Trophoblast cell (in vitro differentiated cells and primary cell): Measurements from ENCODE around the gene DLX1.

Experiments used
- DNase-seq, 2 donors: peaks; one replicate each; pipeline ENCODE4 v3.0.0-alpha.2; 2016
- H2AFZ ChIP-seq: 2 replicates; pipeline ENCODE4 v1.6.1; 2013; ENCODE audit warnings: low read length, moderate library complexity, mild to moderate bottlenecking; ENCODE audit not compliant: insufficient read depth, poor library complexity
- H2AK5ac ChIP-seq: 2 replicates; pipeline ENCODE4 v1.6.1; 2013; ENCODE audit warnings: mild to moderate bottlenecking, low read length
- H2BK120ac ChIP-seq: 2 replicates; pipeline ENCODE4 v1.6.1; 2013; ENCODE audit warnings: low read length, mild to moderate bottlenecking, moderate library complexity; ENCODE audit not compliant: insufficient read depth, poor library complexity
- H2BK12ac ChIP-seq: 2 replicates; pipeline ENCODE4 v1.6.1; 2013; ENCODE audit warnings: mild to moderate bottlenecking, low read length, moderate library complexity
- H2BK5ac ChIP-seq: 2 replicates; pipeline ENCODE4 v1.6.1; 2013; ENCODE audit warnings: low read length, low read depth, moderate library complexity, mild to moderate bottlenecking; ENCODE audit not compliant: poor library complexity
- H3K14ac ChIP-seq: 2 replicates; pipeline ENCODE4 v1.6.1; 2013; ENCODE audit warnings: mild to moderate bottlenecking, low read length
- H3K18ac ChIP-seq: 2 replicates; pipeline ENCODE4 v1.6.1; 2013; ENCODE audit warnings: mild to moderate bottlenecking, low read length
- H3K23ac ChIP-seq: 2 replicates; pipeline ENCODE4 v1.6.1; 2013; ENCODE audit warnings: low read length
- H3K27ac ChIP-seq: 2 replicates; pipeline ENCODE4 v1.5.1; 2013; ENCODE audit warnings: low read depth, mild to moderate bottlenecking, inconsistent platforms, low read length, moderate library complexity
- H3K27me3 ChIP-seq: 2 replicates; pipeline ENCODE4 v1.6.1; 2013; ENCODE audit warnings: inconsistent platforms, mild to moderate bottlenecking, low read length, moderate library complexity; ENCODE audit not compliant: insufficient read depth
- H3K36me3 ChIP-seq, 2 experiments: 1 replicate in 1 of 2; 2 replicates in 1 of 2; pipeline ENCODE4 v1.6.1; 2013; ENCODE audit warnings: low read length in 2 of 2, mild to moderate bottlenecking in 2 of 2, moderate library complexity in 1 of 2; ENCODE audit not compliant: insufficient read depth in 2 of 2, control insufficient read depth in 1 of 2
- H3K4ac ChIP-seq: 2 replicates; pipeline ENCODE4 v1.6.1; 2013; ENCODE audit warnings: low read depth, mild to moderate bottlenecking, low read length, moderate library complexity
- H3K4me1 ChIP-seq, 2 experiments: 1 replicate in 1 of 2; 2 replicates in 1 of 2; pipeline ENCODE4 v1.6.1; 2013; ENCODE audit warnings: low read length in 2 of 2, mild to moderate bottlenecking in 2 of 2, moderate library complexity in 1 of 2; ENCODE audit not compliant: insufficient read depth in 2 of 2, control insufficient read depth in 1 of 2
- H3K4me2 ChIP-seq: 2 replicates; pipeline ENCODE4 v1.6.1; 2013; ENCODE audit warnings: inconsistent platforms, mild to moderate bottlenecking, low read length, moderate library complexity
- H3K4me3 ChIP-seq: 2 replicates; pipeline ENCODE4 v1.5.1; 2013; ENCODE audit warnings: mild to moderate bottlenecking, low read depth, low read length, inconsistent platforms
- H3K79me1 ChIP-seq: one replicate; pipeline ENCODE4 v1.6.1; 2013; ENCODE audit warnings: low read length
- H3K79me2 ChIP-seq: 2 replicates; pipeline ENCODE4 v1.6.1; 2013; ENCODE audit warnings: low read length, mild to moderate bottlenecking; ENCODE audit not compliant: control insufficient read depth, insufficient read depth, poor library complexity
- H3K9ac ChIP-seq: 2 replicates; pipeline ENCODE4 v1.6.1; 2013; ENCODE audit warnings: mild to moderate bottlenecking, low read length
- H3K9me3 ChIP-seq: 2 replicates; pipeline ENCODE4 v1.6.1; 2013; ENCODE audit warnings: low read depth, mild to moderate bottlenecking, control low read depth, inconsistent platforms, low read length; ENCODE audit not compliant: insufficient read depth
- H4K12ac ChIP-seq: 2 replicates; pipeline ENCODE4 v1.6.1; 2013; ENCODE audit warnings: low read depth, mild to moderate bottlenecking, low read length, moderate library complexity
- H4K8ac ChIP-seq: 2 replicates; pipeline ENCODE4 v1.6.1; 2013; ENCODE audit warnings: low read depth, mild to moderate bottlenecking, low read length, moderate library complexity
- H4K91ac ChIP-seq: one replicate; pipeline ENCODE4 v1.6.1; 2013; ENCODE audit warnings: low read depth, mild to moderate bottlenecking, low read length, moderate library complexity
- WGBS: extraction: QIAGEN DNeasy Blood & Tissue Kit; methylation state at CpG from one replicate; pipeline ENCODE4 v1.1.7; 2013; ENCODE audit warnings: missing lambda C conversion rate; ENCODE audit not compliant: insufficient read length, insufficient coverage; ENCODE audit errors: extremely low coverage; 5-methylcytosine and 5-hydroxymethylcytosine counted together

The DLX1 gene

GRCh38 chr2:172092716-172093415 is 7.6 kb downstream of the DLX1 start:
- Histone ChIP-seq H4K12ac (no peak overlapping the region), H3K27me3 (peaks cover 6% of the 10 kb centered on the region), H2BK5ac (no peak overlapping the region), H3K4me3 (no peak overlapping the region), H3K9me3 (no peaks in the 10 kb centered on the region), H3K36me3 (peaks cover 0 to 8% of the 10 kb centered on the region in 2 experiments), H3K79me2 (peaks cover 17% of the 10 kb centered on the region), H3K79me1 (peaks cover 51% of the 10 kb centered on the region), H3K4me2 (peak overlapping the region; percentile 51), H3K18ac (no peak overlapping the region), H2AK5ac (no peak overlapping the region), H3K14ac (no peak overlapping the region), H3K27ac (no peak overlapping the region), H3K4ac (no peak overlapping the region), H3K4me1 (peaks cover 25 to 34% of the 10 kb centered on the region in 2 experiments), H4K8ac (no peak overlapping the region), H2BK120ac (no peak overlapping the region), H3K9ac (no peak overlapping the region), H4K91ac (peak overlapping the region; percentile 48), H3K23ac (no peak overlapping the region), H2AFZ (peak overlapping the region; percentile 12), H2BK12ac (peak overlapping the region; percentile 61)
- no CpG with 5 or more reads among the region's 19 CpGs for WGBS
- no peak for DNase-seq

DNA sequence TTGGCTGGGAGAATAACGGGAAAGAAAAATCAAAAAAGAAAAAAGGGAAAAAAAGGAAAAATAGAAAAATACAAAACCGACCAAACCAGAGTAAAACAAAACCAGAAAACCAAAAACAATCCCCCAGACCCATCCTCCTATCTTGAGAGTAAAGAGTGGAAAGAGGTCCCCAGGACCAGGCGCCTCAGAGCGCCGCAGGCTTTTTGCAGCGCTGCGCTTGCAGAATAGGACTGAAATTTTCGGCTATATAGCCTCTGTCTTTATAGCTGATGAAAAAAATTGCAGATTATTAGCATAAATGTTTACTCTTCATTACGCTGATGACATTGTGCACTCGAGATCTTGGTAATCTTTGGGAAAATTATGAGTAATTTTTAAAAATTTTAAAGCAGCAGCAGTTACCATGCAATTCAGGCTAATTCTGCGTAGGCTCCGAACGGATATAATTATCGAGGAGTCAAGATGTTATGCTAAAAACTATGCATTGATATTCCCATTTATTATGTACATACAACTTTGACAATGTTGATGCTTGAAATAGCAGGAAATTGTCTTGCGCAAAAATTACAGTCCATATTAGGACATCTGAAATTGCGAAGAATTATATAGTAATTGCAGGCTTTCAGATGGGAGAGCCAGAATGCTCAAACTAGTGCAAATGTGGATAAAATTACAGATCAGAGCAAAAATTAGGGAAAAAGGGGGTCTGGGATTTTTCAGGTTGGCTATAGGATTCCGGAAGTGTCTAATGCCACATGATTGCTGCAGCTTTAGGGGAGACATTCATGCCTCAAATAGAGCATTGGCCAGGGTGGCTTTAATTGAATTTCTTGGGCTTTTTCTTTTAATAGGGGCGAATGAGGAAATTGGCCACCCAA is 8.3 kb downstream of the DLX1 start:
- Histone ChIP-seq H3K23ac (no peak overlapping the region), H2BK12ac (peak overlapping the region; percentile 56), H3K4ac (no peak overlapping the region), H4K12ac (no peak overlapping the region), H3K9ac (no peak overlapping the region), H3K27ac (peak overlapping the region; percentile 100), H3K27me3 (no peaks in the 10 kb centered on the region), H4K8ac (peak overlapping the region; percentile 71), H3K18ac (no peak overlapping the region), H3K4me1 (peaks cover 26 to 36% of the 10 kb centered on the region in 2 experiments), H2BK120ac (peak overlapping the region; percentile 79), H3K79me2 (peaks cover 21% of the 10 kb centered on the region), H2BK5ac (peak overlapping the region; percentile 94), H3K79me1 (peaks cover 52% of the 10 kb centered on the region), H3K9me3 (no peaks in the 10 kb centered on the region), H2AK5ac (no peak overlapping the region), H3K36me3 (peaks cover 3 to 4% of the 10 kb centered on the region in 2 experiments), H3K4me2 (peak overlapping the region; percentile 81), H2AFZ (no peak overlapping the region), H3K14ac (no peak overlapping the region), H3K4me3 (no peak overlapping the region), H4K91ac (peak overlapping the region; percentile 96)
- no peak for DNase-seq
- WGBS = no CpG with 5 or more reads among the region's 18 CpGs

- Histone ChIP-seq H2AK5ac (peak overlapping the region; percentile 89), H4K8ac (peak overlapping the region; percentile 96), H3K14ac (peak overlapping the region; percentile 98), H2BK12ac (peak overlapping the region; percentile 56), H3K79me1 (peaks cover 54% of the 10 kb centered on the region), H3K36me3 (peaks cover 3 to 5% of the 10 kb centered on the region in 2 experiments), H2AFZ (peak overlapping the region; percentile 78), H2BK5ac (peak overlapping the region; percentile 94), H3K4me2 (peak overlapping the region; percentile 81), H3K9me3 (no peaks in the 10 kb centered on the region), H4K91ac (peak overlapping the region; percentile 96), H4K12ac (peak overlapping the region; percentile 86), H3K9ac (peak overlapping the region; percentile 83), H2BK120ac (peak overlapping the region; percentile 99), H3K27ac (peak overlapping the region; percentile 100), H3K79me2 (peaks cover 21% of the 10 kb centered on the region), H3K27me3 (no peaks in the 10 kb centered on the region), H3K23ac (no peak overlapping the region), H3K4me1 (peaks cover 27 to 37% of the 10 kb centered on the region in 2 experiments), H3K4ac (peak overlapping the region; percentile 91), H3K4me3 (peak overlapping the region; percentile 71), H3K18ac (peak overlapping the region; percentile 94)
- WGBS = no CpG with 5 or more reads among the region's 66 CpGs
- no peak for DNase-seq
Measured at GRCh38 chr2:172094294-172095145, 9.2 kb downstream of the DLX1 start.
